ENCODE data around the gene ASTN1. TPM values are rescaled to one million over a fixed set of nuclear protein-coding genes. Genes with fewer than 3 reads are reported as not detected.

The ASTN1 gene
- total and polyA plus RNA-seq, 2 of the 4 experiments (the other 2 are of a cell fraction) = under 0.01 to 0.07 TPM

DNA sequence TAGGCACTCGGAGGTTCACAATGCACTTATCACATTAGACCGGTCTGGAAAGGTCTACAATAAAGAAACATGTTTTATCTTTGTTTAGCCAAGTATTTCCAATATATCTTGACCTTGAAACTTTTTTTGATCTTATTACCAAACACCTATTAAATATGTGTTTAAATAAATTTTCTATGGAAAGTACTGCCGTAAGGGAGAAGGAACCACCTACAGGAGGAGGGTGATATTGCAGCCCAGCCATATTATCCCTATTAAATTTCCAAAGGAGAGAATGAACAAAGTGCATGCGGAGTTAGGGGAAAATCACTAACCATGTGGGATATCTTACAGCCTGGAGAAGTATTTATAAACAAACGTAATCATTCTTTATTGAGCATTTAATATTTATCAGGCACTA lies 20.7 kb upstream of the ASTN1 start:
- no peaks in the 10 kb centered on the region for H3K4me1 ChIP-seq (ENCODE audit: control insufficient read depth, insufficient read depth, low read length)
- no peak overlapping the region for H3K27ac ChIP-seq (ENCODE audit: insufficient read depth, low read length)
- H3K36me3 ChIP-seq (ENCODE audit: control insufficient read depth, insufficient read depth, low read length) = no peaks in the 10 kb centered on the region
- POLR2A ChIA-PET (ENCODE audit: unreplicated experiment) = no interaction called here
- peaks cover 6% of the 10 kb centered on the region for H3K27me3 ChIP-seq (ENCODE audit: control insufficient read depth, insufficient read depth, low read length)
- CTCF ChIA-PET = no interaction called here
- H4K91ac ChIP-seq (ENCODE audit: insufficient read depth, low read depth, low read length) = no peak overlapping the region
- no CpG with 5 or more reads among the region's 5 CpGs for WGBS, 2 experiments (ENCODE audit: extremely low coverage in 2 of 2, insufficient read length in 1 of 2)
- H4K20me1 ChIP-seq (ENCODE audit: insufficient read depth, low read length) = no peaks in the 10 kb centered on the region
- H3K9ac ChIP-seq (ENCODE audit: low read depth, low read length) = no peak overlapping the region
- H3K23ac ChIP-seq (ENCODE audit: low read depth, low read length) = no peak overlapping the region
- H3K18ac ChIP-seq (ENCODE audit: low read depth, low read length) = no peak overlapping the region
- H3K56ac ChIP-seq (ENCODE audit: extremely low read depth, insufficient read depth, low read length) = no peak overlapping the region
- DNase-seq (peak; percentile 17), ATAC-seq (ENCODE audit: low read depth) (peak; percentile 46; the same call in 1 of the 2 replicates)
- H3K79me1 ChIP-seq (ENCODE audit: low read depth in 1 of 2, low read length in 2 of 2) = no peaks in the 10 kb centered on the region
- intact Hi-C loops (cut with micrococcal nuclease) (loop anchor here (10.0 kb wide), 1 partner anchor 760 kb away; no protein-coding TSS in a partner anchor), dilution Hi-C loops (cut with HindIII; ENCODE audit: low sequenced_read_pairs, unreplicated experiment) (no loop called here), in situ Hi-C loops (cut with MboI; ENCODE audit: low sequenced_read_pairs) (no loop called here)
- no peak overlapping the region for H2BK20ac ChIP-seq (ENCODE audit: low read depth, low read length)
- no peak overlapping the region for H4K8ac ChIP-seq (ENCODE audit: low read depth in 2 of 2, low read length in 2 of 2)
- H2AK5ac ChIP-seq (ENCODE audit: low read depth, low read length) = no peak overlapping the region
- H4K5ac ChIP-seq (ENCODE audit: low read depth, low read length) = no peak overlapping the region
- H3K4me2 ChIP-seq (ENCODE audit: low read depth, low read length) = no peak overlapping the region
- H3K9me1 ChIP-seq (ENCODE audit: insufficient read depth, low read length) = no peaks in the 10 kb centered on the region; the same call in 1 of the 2 replicates
- no peak overlapping the region for H2AK9ac ChIP-seq (replicated peaks; ENCODE audit: low read depth, low read length, poor library complexity)
- no peak overlapping the region for H3K4ac ChIP-seq (ENCODE audit: low read depth, low read length)
- H2BK5ac ChIP-seq (ENCODE audit: low read depth, low read length, poor library complexity, severe bottlenecking) = no peak overlapping the region
- TF ChIP-seq SMC3 (IDR thresholded peaks at IDR 0.05; ENCODE audit: low read depth, low read length) (peak; percentile 13; the same call in 1 of the 2 replicates), RAD21 (IDR thresholded peaks at IDR 0.05; ENCODE audit: low read length) (no peak), FOS (IDR thresholded peaks at IDR 0.05; ENCODE audit: low read depth, low read length) (no peak), RCOR1 (IDR thresholded peaks at IDR 0.05; ENCODE audit: insufficient replicate concordance, low read length) (no peak)
- TF ChIP-seq, protein P1, sequence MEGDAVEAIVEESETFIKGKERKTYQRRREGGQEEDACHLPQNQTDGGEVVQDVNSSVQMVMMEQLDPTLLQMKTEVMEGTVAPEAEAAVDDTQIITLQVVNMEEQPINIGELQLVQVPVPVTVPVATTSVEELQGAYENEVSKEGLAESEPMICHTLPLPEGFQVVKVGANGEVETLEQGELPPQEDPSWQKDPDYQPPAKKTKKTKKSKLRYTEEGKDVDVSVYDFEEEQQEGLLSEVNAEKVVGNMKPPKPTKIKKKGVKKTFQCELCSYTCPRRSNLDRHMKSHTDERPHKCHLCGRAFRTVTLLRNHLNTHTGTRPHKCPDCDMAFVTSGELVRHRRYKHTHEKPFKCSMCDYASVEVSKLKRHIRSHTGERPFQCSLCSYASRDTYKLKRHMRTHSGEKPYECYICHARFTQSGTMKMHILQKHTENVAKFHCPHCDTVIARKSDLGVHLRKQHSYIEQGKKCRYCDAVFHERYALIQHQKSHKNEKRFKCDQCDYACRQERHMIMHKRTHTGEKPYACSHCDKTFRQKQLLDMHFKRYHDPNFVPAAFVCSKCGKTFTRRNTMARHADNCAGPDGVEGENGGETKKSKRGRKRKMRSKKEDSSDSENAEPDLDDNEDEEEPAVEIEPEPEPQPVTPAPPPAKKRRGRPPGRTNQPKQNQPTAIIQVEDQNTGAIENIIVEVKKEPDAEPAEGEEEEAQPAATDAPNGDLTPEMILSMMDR (conservative IDR thresholded peaks at IDR 0.05; ENCODE audit: low read depth, low read length) = peak; percentile 49
- no peak overlapping the region for H3K4me3 ChIP-seq (ENCODE audit: insufficient read depth, low read depth, low read length)
- H2BK120ac ChIP-seq (ENCODE audit: low read depth, low read length) = no peak overlapping the region
- H3K14ac ChIP-seq (replicated peaks; ENCODE audit: low read depth, low read length) = no peak overlapping the region
- H3K9me3 ChIP-seq (ENCODE audit: control insufficient read depth, insufficient read depth, low read length) = no peaks in the 10 kb centered on the region
- no peak overlapping the region for H2BK15ac ChIP-seq (ENCODE audit: low read depth, low read length)
- no peak overlapping the region for H2AFZ ChIP-seq (replicated peaks; ENCODE audit: low read length, poor library complexity)
- no TSS peak for BruUV-seq (replicated peaks)

All from IMR-90 (cell line).